ENCODE results near the gene BUD23.
"Not testable (repeated sequence)": the region's sequence is repeated elsewhere in the genome, so short reads cannot be mapped to it uniquely, and the experiment has no call there.

Gene BUD23

DNA sequence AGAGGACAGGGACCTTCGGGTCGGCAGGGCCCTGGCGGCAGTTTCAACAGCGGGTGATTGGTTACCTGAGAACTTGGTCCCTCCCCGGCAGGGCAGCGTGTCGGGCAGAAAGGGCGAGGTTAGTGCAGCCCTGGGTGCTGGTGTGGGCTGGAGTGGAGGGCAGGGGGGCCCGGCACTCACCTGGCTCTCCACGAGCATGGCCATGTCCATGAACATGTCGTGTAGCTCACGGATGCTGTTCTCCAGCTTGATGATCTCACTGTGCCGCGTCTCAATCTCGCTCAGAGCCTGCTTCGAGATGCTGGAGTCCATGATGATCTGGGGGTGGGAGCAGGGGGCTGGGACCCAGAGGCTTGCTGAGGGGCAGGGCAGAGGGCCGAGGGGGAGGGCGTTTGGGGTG lies 19.3 kb downstream of the BUD23 start:
- Histone ChIP-seq H3K36me3 (ENCODE audit: control insufficient read depth, insufficient read depth, low read length, severe bottlenecking) (peaks cover 47% of the 10 kb centered on the region), H3K27me3 (replicated peaks; ENCODE audit: control insufficient read depth, insufficient read depth, low read length) (no peaks in the 10 kb centered on the region), H3K4me3 (ENCODE audit: low read length) (no peak overlapping the region), H3K9ac (ENCODE audit: low read length) (no peak overlapping the region), H3K4me1 (ENCODE audit: control insufficient read depth, insufficient read depth, low read length) (peaks cover 6% of the 10 kb centered on the region), H3K9me3 (ENCODE audit: control insufficient read depth, low read length) (no peaks in the 10 kb centered on the region)
- no peak for DNase-seq (ENCODE audit: low read depth)

DNA sequence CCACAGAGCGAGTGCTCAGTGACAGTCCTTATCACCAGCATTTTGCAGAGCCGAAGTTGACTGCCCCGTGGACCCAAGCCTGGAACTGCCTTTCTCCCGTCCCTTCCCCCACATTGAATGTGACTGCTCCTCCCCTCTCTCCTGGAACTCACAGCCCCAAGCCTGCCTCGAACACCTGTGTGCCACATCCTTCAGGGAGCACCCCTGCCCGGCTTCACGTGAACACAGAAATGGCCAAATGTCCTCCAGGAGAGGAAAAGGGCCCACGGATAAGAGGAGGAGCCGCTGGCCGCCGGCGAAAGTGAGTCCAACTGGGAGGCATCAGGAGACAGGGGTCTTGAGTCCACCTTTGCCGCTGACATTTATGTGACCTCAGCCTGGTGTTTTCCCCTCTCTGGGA lies 19.8 kb downstream of the BUD23 start:
- no peak overlapping the region for H3K9ac ChIP-seq (ENCODE audit: low read length)

DNA sequence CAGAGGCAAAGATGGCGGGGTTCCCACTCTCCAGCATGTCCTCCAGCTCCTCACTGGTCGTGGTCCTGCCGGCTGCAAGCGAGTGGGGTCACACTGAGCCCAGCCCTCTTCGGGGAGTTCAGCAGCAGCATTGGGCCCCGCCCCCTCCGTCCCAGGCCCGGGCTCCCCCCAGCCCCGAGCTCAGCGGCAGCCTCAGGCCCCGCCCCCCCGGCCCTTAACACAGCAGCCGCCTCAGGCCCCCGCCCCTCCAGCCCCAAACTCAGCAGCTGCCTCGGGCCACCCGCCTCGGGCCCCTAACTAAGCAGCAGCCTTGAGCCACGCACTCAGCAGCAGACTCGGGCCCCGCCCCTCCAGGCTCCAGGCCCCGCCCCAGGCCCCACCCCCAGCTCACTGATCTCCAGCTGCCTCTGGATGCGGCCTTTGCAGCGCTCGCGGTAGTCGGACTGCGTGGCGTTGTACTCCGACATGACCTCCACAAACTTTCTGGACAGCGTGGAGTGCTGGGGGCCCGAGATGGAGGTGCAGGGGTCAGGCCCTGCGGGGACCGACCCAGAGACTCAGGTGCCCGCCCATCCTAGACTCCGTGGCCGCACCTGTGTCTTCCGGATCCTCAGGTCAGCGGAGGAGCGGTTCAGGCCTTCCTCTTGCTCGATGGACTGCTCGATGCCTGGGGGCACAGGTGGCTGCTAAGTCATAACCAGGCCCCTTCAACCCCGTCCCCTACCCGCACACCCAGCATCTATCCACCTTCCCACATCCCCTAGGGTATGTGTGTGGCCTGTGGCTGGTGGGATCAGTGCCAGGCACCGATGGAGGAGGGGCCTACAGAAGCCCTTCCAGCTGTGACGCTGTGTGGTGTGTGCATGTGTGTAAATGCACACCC lies 20.6 kb downstream of the BUD23 start:
- Histone ChIP-seq H3K9me3 (ENCODE audit: control insufficient read depth, low read length) (no peaks in the 10 kb centered on the region), H3K9ac (ENCODE audit: low read length) (no peak overlapping the region), H3K4me3 (ENCODE audit: low read length) (no peak overlapping the region), H3K27me3 (replicated peaks; ENCODE audit: control insufficient read depth, insufficient read depth, low read length) (no peaks in the 10 kb centered on the region), H3K36me3 (ENCODE audit: control insufficient read depth, insufficient read depth, low read length, severe bottlenecking) (peaks cover 40% of the 10 kb centered on the region), H3K4me1 (ENCODE audit: control insufficient read depth, insufficient read depth, low read length) (peaks cover 6% of the 10 kb centered on the region)
- DNase-seq (ENCODE audit: low read depth) = no peak

More for the DNA sequence above, 19.8 kb downstream of the BUD23 start:
- Histone ChIP-seq H3K9me3 (ENCODE audit: control insufficient read depth, low read length) (no peaks in the 10 kb centered on the region), H3K27me3 (replicated peaks; ENCODE audit: control insufficient read depth, insufficient read depth, low read length) (no peaks in the 10 kb centered on the region), H3K36me3 (ENCODE audit: control insufficient read depth, insufficient read depth, low read length, severe bottlenecking) (peaks cover 42% of the 10 kb centered on the region), H3K4me1 (ENCODE audit: control insufficient read depth, insufficient read depth, low read length) (peaks cover 6% of the 10 kb centered on the region), H3K4me3 (ENCODE audit: low read length) (no peak overlapping the region)
- DNase-seq (ENCODE audit: low read depth) = no peak

DNA sequence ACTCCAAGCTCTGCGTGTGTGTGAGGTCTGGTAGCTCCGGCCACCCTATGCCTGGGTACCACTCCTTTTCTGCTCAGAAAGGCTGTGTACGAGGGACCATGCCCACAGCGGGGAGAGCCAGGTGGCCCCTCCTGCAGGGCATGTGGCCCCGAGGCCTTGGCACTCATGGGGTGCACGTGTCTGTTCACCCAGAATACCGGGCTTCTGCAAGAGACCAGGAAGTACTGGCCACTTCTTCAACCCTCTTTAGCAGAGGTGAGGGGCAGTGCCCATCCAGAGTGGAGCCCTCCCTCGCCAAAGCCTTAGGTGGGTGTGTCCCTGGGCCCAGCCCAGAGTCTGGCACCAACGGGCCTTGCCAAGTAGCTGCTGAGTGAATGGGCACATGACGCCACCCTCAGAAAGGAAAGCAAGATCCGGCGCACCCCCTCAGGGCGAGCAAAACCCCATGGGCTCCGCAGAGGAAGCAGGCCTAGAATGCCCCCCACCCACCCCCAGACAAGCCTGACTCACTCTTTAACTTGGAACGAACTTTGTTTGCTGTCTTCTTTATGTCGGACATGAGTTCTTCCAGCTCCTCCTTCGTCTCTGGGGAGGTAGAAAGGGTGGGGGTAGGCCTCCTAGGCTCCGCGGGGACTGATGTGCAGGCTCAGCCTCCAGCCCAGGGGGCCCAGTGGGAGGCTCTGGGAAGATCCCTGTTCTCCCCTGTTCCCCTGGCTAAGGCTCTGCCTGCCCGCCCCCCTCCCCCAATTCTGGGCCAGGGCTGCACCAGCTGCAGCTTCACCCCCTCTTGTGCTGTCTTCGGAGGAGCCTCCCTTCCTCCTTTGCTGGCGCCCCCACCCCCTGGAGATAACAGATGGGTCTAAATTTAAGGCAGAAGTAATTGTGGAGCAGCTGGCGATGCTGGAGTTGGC lies 21.5 kb downstream of the BUD23 start:
- Histone ChIP-seq H3K9me3 (ENCODE audit: control insufficient read depth, low read length) (no peaks in the 10 kb centered on the region), H3K4me1 (ENCODE audit: control insufficient read depth, insufficient read depth, low read length) (peaks cover 6% of the 10 kb centered on the region), H3K9ac (ENCODE audit: low read length) (no peak overlapping the region), H3K4me3 (ENCODE audit: low read length) (no peak overlapping the region), H3K36me3 (ENCODE audit: control insufficient read depth, insufficient read depth, low read length, severe bottlenecking) (peaks cover 31% of the 10 kb centered on the region), H3K27me3 (replicated peaks; ENCODE audit: control insufficient read depth, insufficient read depth, low read length) (no peaks in the 10 kb centered on the region)
- no peak for DNase-seq (ENCODE audit: low read depth)

DNA sequence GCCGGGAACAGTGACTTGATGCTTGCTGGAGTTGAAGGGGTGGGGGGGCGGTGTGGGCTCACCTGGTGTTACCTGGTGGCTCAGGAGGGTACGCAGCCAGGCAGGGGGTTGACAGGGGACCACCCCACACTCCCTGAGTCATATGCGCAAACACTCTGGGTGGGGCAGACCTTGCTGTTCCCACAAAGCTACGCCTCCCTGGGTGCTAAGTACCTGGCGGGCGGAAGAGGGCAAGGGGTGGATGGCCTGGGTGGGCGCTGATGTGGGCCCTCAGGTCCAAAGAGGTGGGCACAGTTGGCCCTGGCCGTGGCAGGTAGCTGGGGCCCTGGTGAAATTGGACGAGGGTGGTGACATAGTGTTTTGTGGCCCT lies 22.1 kb downstream of the BUD23 start:
- DNase-seq (ENCODE audit: low read depth) = no peak
- Histone ChIP-seq H3K4me3 (ENCODE audit: low read length) (no peak overlapping the region), H3K4me1 (ENCODE audit: control insufficient read depth, insufficient read depth, low read length) (peaks cover 6% of the 10 kb centered on the region), H3K36me3 (ENCODE audit: control insufficient read depth, insufficient read depth, low read length, severe bottlenecking) (peaks cover 28% of the 10 kb centered on the region), H3K9ac (ENCODE audit: low read length) (no peak overlapping the region), H3K9me3 (ENCODE audit: control insufficient read depth, low read length) (no peaks in the 10 kb centered on the region), H3K27me3 (replicated peaks; ENCODE audit: control insufficient read depth, insufficient read depth, low read length) (no peaks in the 10 kb centered on the region)

DNA sequence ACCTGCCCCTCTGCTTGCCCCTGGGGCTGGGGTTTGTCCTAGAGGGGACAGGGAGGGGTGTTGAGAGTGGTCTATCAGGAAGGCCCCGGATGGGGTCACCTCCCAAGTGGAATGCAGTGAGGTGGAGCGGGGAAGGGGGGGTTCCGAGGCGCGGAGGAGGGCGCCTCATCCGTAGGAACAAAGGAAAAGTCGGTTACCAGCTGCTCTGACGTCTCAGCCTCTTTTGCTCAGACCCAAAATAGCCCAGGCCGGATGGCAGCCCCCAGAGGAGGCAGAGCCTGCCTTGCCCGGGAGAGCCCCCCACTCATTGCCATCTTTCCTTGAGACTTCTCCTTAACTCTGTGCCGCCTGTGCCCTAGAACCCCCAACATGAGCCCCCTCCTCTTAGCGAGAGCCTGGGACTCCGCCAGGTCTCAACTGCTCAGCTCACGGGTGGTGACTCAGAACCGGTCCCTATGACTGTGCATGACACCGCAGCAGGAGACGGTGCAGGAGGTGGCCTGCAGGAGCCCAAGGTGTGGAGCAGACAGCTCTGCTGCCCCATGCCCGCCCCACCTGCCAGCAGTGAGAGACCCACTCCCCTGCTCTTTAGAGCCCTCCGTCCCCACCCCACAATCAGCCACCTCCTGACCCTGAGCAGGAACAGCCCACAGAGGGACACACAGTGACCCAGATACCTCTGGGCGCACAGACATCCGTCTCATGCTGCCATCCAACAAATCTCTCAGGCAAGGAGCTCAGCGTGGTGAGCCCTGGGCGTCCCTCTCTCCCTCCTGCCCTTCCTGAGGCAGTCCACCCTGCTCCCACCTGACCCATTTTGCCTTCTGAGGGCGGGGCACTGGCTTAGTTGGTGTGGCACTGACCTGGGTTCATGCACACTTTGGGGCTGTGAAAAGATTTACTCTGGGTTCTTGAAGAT lies 23.0 kb downstream of the BUD23 start:
- Histone ChIP-seq H3K9ac (ENCODE audit: low read length) (no peak overlapping the region), H3K4me1 (ENCODE audit: control insufficient read depth, insufficient read depth, low read length) (peaks cover 6% of the 10 kb centered on the region), H3K27me3 (replicated peaks; ENCODE audit: control insufficient read depth, insufficient read depth, low read length) (no peaks in the 10 kb centered on the region), H3K4me3 (ENCODE audit: low read length) (no peak overlapping the region), H3K36me3 (ENCODE audit: control insufficient read depth, insufficient read depth, low read length, severe bottlenecking) (peaks cover 21% of the 10 kb centered on the region), H3K9me3 (ENCODE audit: control insufficient read depth, low read length) (no peaks in the 10 kb centered on the region)
- DNase-seq (ENCODE audit: low read depth) = no peak

DNA sequence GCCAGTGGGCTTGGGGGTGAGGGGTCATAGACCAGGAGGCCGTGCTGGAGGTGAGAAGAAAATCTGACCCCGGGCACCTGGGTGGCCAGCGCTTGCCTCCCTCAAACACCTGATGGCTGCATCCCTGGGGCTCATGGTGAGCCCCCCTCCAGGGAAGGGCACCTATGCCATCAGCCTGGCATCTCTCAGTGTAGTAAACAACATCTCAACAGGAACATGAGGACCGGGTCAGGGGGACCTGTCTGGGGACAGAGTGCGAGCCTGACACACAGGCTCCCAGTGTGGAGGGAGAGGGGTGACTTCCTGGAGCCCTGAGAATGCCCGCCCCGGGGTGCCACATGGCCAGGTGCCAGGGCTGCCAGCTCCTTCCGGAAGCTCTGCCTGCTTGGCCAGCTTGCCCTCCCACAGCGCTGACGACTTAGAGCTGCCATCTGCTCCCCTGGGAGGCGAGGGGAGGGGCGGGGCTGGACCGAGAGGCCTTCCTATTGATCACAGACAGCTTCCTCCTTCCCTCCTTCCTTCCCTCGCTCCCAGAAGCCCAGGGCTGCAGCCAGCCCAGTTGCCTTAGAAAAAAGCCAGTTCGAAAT lies 23.7 kb downstream of the BUD23 start:
- Histone ChIP-seq H3K27me3 (replicated peaks; ENCODE audit: control insufficient read depth, insufficient read depth, low read length) (no peaks in the 10 kb centered on the region), H3K4me1 (ENCODE audit: control insufficient read depth, insufficient read depth, low read length) (peaks cover 6% of the 10 kb centered on the region), H3K9me3 (ENCODE audit: control insufficient read depth, low read length) (no peaks in the 10 kb centered on the region), H3K36me3 (ENCODE audit: control insufficient read depth, insufficient read depth, low read length, severe bottlenecking) (peaks cover 17% of the 10 kb centered on the region), H3K9ac (ENCODE audit: low read length) (no peak overlapping the region), H3K4me3 (ENCODE audit: low read length) (no peak overlapping the region)
- no peak for DNase-seq (ENCODE audit: low read depth)

DNA sequence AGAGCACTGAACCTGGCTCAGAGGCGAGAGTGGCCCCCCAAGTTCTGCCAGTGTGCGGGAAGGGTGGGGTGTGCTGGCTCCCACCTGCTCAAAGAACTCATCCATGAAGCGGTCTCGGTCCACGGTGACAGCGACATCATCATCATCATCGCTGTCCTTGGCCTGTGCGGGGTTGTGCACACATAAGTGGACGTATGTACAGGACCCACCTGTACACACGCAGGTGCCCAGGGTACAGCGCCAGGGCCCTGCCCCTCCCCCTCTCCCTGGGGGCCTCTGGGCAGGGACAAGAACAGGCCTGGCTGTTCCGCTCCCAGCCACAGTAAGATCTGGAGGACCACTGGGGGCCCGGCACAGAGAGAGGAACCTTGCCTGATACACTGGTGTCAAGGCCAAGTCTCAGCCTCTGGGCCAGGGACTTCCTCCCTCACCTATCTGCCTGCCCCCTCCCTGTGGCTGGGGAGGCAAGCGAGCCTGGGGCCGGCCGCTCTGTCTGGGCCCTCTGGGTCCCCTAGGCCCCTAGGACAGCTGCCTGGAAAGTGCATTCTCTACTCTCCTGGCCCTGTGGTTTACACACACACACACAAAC lies 25.7 kb downstream of the BUD23 start:
- peaks cover 6% of the 10 kb centered on the region for H3K4me1 ChIP-seq (ENCODE audit: control insufficient read depth, insufficient read depth, low read length)
- no peak overlapping the region for H3K9ac ChIP-seq (ENCODE audit: low read length)

DNA sequence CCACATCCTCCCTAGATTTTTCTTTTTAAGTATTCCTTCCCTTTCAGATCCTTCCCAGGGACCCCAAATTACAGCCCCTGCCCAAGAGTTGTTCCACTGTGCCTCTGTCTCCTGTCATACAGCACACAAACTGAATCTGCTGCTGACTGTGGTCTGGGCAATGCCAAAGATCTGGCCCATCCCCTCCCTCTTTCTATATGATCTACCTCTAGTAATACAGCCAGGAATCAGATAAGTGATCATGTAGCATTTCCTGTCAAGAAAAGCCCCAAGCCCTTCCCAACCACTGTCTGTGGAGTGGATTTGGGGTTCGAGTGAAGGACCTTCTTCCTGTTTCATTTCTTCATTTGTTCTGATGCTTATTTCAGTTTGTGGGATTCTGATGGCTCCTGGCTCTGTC lies 29.4 kb downstream of the BUD23 start:
- Histone ChIP-seq H3K9ac (ENCODE audit: low read length) (no peak overlapping the region), H3K4me1 (ENCODE audit: control insufficient read depth, insufficient read depth, low read length) (peaks cover 24% of the 10 kb centered on the region), H3K4me3 (ENCODE audit: low read length) (no peak overlapping the region), H3K36me3 (ENCODE audit: control insufficient read depth, insufficient read depth, low read length, severe bottlenecking) (peaks cover 5% of the 10 kb centered on the region), H3K27me3 (replicated peaks; ENCODE audit: control insufficient read depth, insufficient read depth, low read length) (no peaks in the 10 kb centered on the region), H3K9me3 (ENCODE audit: control insufficient read depth, low read length) (no peaks in the 10 kb centered on the region)
- DNase-seq (ENCODE audit: low read depth) = no peak

More for the DNA sequence above, 25.7 kb downstream of the BUD23 start:
- H3K36me3 ChIP-seq (ENCODE audit: control insufficient read depth, insufficient read depth, low read length, severe bottlenecking) = peaks cover 7% of the 10 kb centered on the region
- no peak for DNase-seq (ENCODE audit: low read depth)
- H3K27me3 ChIP-seq (replicated peaks; ENCODE audit: control insufficient read depth, insufficient read depth, low read length) = no peaks in the 10 kb centered on the region
- no peak overlapping the region for H3K4me3 ChIP-seq (ENCODE audit: low read length)
- H3K9me3 ChIP-seq (ENCODE audit: control insufficient read depth, low read length) = no peaks in the 10 kb centered on the region

DNA sequence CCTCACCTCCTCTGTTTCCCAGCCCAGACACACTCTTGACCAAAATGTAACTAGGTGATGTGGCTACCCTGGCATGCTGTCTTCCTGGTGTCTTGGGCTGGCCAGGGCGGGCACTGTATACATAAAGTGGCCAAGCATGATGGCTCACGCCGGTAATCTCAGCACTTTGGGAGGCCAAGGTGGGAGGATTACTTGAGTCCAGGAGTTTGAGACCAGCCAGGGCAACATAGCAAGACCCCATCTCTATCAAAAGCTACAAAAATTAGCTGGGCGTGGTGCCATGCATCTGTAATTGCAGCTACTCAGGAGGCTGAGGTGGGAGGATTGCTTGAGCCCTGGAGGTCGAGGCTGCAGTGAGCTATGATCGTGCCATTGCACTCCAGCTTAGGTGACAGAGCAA lies 29.9 kb downstream of the BUD23 start:
- H3K27me3 ChIP-seq (replicated peaks; ENCODE audit: control insufficient read depth, insufficient read depth, low read length); H3K9ac ChIP-seq (ENCODE audit: low read length); DNase-seq (ENCODE audit: low read depth); H3K36me3 ChIP-seq (ENCODE audit: control insufficient read depth, insufficient read depth, low read length, severe bottlenecking); H3K9me3 ChIP-seq (ENCODE audit: control insufficient read depth, low read length); H3K4me3 ChIP-seq (ENCODE audit: low read length): not testable (repeated sequence)
- H3K4me1 ChIP-seq (ENCODE audit: control insufficient read depth, insufficient read depth, low read length) = peaks cover 30% of the 10 kb centered on the region
